DND-41 (cell line): ENCODE measurements around the gene DNASE1L3.
"Not testable (repeated sequence)": the region's sequence is repeated elsewhere in the genome, so short reads cannot be mapped to it uniquely, and the experiment has no call there.

Experiments used
- ATAC-seq: fragments of 200-7000 bp; cut with Tn5 transposase; 3 replicates; pipeline ENCODE4 v1.9.1; 2021; ENCODE audit warnings: low read depth; ENCODE audit not compliant: insufficient read depth
- DNase-seq: peaks from one replicate; pipeline ENCODE4 v3.0.0-alpha.2; 2020
- H2AFZ ChIP-seq: 2 replicates; pipeline ENCODE4 v1.6.0; 2012; ENCODE audit warnings: low read depth, low read length
- H3K27ac ChIP-seq: 2 replicates; pipeline ENCODE4 v1.5.1; 2012; ENCODE audit warnings: low read length, inconsistent platforms
- H3K27me3 ChIP-seq: fragments of 200-600 bp; sonication (generic); 2 replicates; pipeline ENCODE4 v1.6.0; 2012; ENCODE audit warnings: low read length, mild to moderate bottlenecking, inconsistent platforms; ENCODE audit not compliant: insufficient read depth, poor library complexity
- H3K36me3 ChIP-seq: 2 replicates; pipeline ENCODE4 v1.5.1; 2012; ENCODE audit warnings: low read length, inconsistent platforms; ENCODE audit not compliant: insufficient read depth
- H3K4me1 ChIP-seq: 2 replicates; pipeline ENCODE4 v1.5.1; 2012; ENCODE audit warnings: mild to moderate bottlenecking, low read length; ENCODE audit not compliant: insufficient read depth
- H3K4me2 ChIP-seq: 2 replicates; pipeline ENCODE4 v1.6.0; 2012; ENCODE audit warnings: mild to moderate bottlenecking, moderate library complexity, low read length, inconsistent platforms; ENCODE audit not compliant: insufficient read depth
- H3K4me3 ChIP-seq, 2 experiments: fragments of 200-600 bp in 1 of 2; shearing (Covaris generic) in 1 of 2; 2 replicates each; pipeline ENCODE4 v1.5.1; 2012 to 2016; ENCODE audit warnings: inconsistent platforms in 2 of 2, low read length in 2 of 2, mild to moderate bottlenecking in 2 of 2, low read depth in 1 of 2, moderate library complexity in 1 of 2
- H3K79me2 ChIP-seq: 2 replicates; pipeline ENCODE4 v1.6.0; 2012; ENCODE audit warnings: low read length, inconsistent platforms; ENCODE audit not compliant: insufficient read depth
- H3K9ac ChIP-seq: 2 replicates; pipeline ENCODE4 v1.6.0; 2012; ENCODE audit warnings: low read depth, mild to moderate bottlenecking, inconsistent platforms, low read length, moderate library complexity
- H3K9me3 ChIP-seq: 2 replicates; pipeline ENCODE4 v1.5.1; 2012; ENCODE audit warnings: low read length, moderate library complexity, mild to moderate bottlenecking, inconsistent platforms; ENCODE audit not compliant: insufficient read depth, severe bottlenecking
- H4K20me1 ChIP-seq: 2 replicates; pipeline ENCODE4 v1.6.0; 2012; ENCODE audit warnings: low read length; ENCODE audit not compliant: insufficient read depth
- CTCF ChIP-seq: IDR thresholded peaks from 2 replicates; pipeline ENCODE4 v1.5.1; 2012; ENCODE audit warnings: borderline replicate concordance, low read length, moderate library complexity, mild to moderate bottlenecking; ENCODE audit not compliant: poor library complexity, severe bottlenecking; ENCODE audit errors: extremely low read depth
- EZH2 ChIP-seq: IDR thresholded peaks from 3 replicates; pipeline ENCODE4 v1.6.1; 2012; ENCODE audit warnings: borderline replicate concordance, low read depth, mild to moderate bottlenecking, moderate library complexity, low read length, inconsistent platforms; ENCODE audit not compliant: severe bottlenecking

DNASE1L3 gene

DNA sequence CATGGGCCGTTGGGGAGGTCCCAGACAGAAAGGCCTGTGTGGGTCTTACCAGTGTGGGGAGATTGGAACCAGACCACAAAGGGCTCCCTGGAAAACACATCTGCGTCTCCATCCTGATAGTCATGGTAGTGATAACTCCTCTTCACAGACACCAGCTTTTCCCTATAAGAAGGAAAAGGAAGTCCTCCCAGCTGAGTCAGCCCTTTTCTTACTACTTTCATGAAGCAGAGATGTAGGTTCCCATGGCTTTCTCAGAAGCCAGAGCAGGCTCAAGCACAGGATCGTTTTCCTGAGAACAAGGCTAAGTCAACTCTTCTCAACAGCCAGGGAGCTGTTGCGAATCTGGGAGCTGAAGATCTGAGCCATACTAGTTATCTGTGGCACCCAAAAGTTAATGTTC lies 6.1 kb downstream of the DNASE1L3 start:
- DNase-seq (no peak), ATAC-seq (no peak)
- Histone ChIP-seq H3K4me2 (no peak overlapping the region), H3K27ac (no peak overlapping the region), H2AFZ (no peak overlapping the region), H3K9ac (no peak overlapping the region), H3K36me3 (no peaks in the 10 kb centered on the region), H3K79me2 (no peaks in the 10 kb centered on the region), H3K9me3 (no peaks in the 10 kb centered on the region), H3K4me1 (peaks cover 5% of the 10 kb centered on the region; the same call in 1 of the 2 replicates), H3K27me3 (peaks cover 9% of the 10 kb centered on the region), H3K4me3 (no peak overlapping the region), H4K20me1 (no peaks in the 10 kb centered on the region)
- no peak for TF ChIP-seq CTCF
- no peak for TF ChIP-seq EZH2

- no peaks in the 10 kb centered on the region for H4K20me1 ChIP-seq
- no peak overlapping the region for H2AFZ ChIP-seq
- DNase-seq: no peak
- H3K79me2 ChIP-seq: no peaks in the 10 kb centered on the region
- no peak for ATAC-seq
- H3K9ac ChIP-seq: no peak overlapping the region
- H3K4me3 ChIP-seq: no peak overlapping the region
- no peak overlapping the region for H3K27ac ChIP-seq
- H3K27me3 ChIP-seq: peaks cover 9% of the 10 kb centered on the region
- no peaks in the 10 kb centered on the region for H3K9me3 ChIP-seq
- peaks cover 5% of the 10 kb centered on the region; the same call in 1 of the 2 replicates for H3K4me1 ChIP-seq
- no peak overlapping the region for H3K4me2 ChIP-seq
- TF ChIP-seq CTCF (no peak), EZH2 (no peak)
- H3K36me3 ChIP-seq: no peaks in the 10 kb centered on the region
Measured at GRCh38 chr3:58203541-58203940, 7.2 kb downstream of the DNASE1L3 start.

DNA sequence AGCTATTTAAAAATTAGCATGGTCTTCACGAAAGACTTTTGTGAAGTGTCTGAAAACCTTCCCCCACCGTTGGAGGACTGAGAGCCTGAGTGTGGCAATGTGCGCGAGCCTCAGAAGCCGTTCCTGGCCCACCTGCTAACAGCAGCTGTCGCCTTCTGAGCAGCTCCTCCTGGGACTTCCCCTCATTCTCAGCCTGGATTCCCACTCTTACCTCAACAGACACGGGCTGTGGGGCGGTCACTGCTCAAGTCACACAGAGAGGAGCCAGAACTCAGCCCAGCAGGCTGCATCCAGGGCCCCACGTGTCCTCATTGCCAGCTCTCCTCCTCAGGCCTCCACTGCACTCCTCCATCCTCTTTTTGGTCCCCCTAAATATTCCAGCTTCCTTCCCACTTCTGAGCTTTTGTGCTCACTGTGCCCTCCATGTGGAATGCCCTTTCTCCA lies 7.8 kb downstream of the DNASE1L3 start:
- Histone ChIP-seq H2AFZ (no peak overlapping the region), H3K36me3 (no peaks in the 10 kb centered on the region), H3K4me3 (no peak overlapping the region), H3K4me2 (no peak overlapping the region), H3K4me1 (peaks cover 5% of the 10 kb centered on the region; the same call in 1 of the 2 replicates), H3K79me2 (no peaks in the 10 kb centered on the region), H4K20me1 (no peaks in the 10 kb centered on the region), H3K9me3 (no peaks in the 10 kb centered on the region), H3K27me3 (peaks cover 9% of the 10 kb centered on the region), H3K27ac (no peak overlapping the region), H3K9ac (no peak overlapping the region)
- TF ChIP-seq EZH2 (no peak), CTCF (no peak)
- ATAC-seq (peak; percentile 91), DNase-seq (peak; percentile 69)

DNA sequence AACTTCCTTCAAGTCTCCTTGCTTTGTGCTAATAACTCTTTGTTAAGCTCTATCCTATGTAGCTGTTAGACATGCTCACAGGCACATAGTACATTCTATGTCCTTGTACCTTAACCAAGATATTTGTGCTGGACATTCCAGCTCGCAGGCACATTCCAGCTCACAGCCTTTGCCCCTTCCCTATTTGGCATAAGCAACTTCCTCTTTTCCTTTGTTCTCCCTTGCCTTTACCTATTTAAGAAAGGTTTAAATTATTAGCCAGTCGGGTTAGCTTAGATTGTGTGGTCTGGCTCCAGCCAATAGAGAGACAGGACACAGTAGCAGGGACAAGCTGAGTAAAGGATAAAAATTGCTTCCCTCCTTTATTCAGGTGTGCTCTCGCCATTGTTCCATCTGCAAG lies 9.3 kb downstream of the DNASE1L3 start:
- not testable (repeated sequence) for H3K9ac ChIP-seq, H3K79me2 ChIP-seq, H2AFZ ChIP-seq, ATAC-seq, H3K4me3 ChIP-seq, H3K27me3 ChIP-seq, H3K36me3 ChIP-seq, H3K27ac ChIP-seq, H4K20me1 ChIP-seq, H3K9me3 ChIP-seq, H3K4me2 ChIP-seq, DNase-seq, H3K4me1 ChIP-seq
